GM19238 (cell line): ENCODE data around the gene UNK.
"Not testable (repeated sequence)": the region's sequence is repeated elsewhere in the genome, so short reads cannot be mapped to it uniquely, and the experiment has no call there.

ENCODE experiments used
- DNase-seq: peaks from one replicate; pipeline ENCODE4 v3.0.0; 2011; ENCODE audit warnings: low spot score; ENCODE audit not compliant: insufficient read length

UNK gene

DNA sequence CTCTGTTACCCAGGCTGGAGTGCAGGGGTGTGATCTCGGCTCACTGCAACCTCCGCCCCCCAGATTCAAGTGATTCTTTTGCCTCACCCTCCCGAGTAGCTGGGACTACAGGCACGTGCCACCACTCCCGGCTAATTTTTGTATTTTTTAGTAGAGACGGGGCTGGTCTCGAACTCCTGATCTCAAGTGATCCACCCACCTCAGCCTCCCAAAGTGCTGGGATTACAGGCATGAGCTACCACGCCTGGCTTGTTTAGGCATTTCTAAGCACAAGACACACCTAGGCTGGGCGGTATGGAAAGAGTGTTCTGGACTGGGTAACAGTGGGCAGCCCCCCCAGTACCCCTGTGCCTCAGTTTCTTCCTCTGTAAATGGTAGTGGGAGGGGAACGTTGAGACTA is 85.6 kb downstream of the UNK start:
- DNase-seq: not testable (repeated sequence)

DNA sequence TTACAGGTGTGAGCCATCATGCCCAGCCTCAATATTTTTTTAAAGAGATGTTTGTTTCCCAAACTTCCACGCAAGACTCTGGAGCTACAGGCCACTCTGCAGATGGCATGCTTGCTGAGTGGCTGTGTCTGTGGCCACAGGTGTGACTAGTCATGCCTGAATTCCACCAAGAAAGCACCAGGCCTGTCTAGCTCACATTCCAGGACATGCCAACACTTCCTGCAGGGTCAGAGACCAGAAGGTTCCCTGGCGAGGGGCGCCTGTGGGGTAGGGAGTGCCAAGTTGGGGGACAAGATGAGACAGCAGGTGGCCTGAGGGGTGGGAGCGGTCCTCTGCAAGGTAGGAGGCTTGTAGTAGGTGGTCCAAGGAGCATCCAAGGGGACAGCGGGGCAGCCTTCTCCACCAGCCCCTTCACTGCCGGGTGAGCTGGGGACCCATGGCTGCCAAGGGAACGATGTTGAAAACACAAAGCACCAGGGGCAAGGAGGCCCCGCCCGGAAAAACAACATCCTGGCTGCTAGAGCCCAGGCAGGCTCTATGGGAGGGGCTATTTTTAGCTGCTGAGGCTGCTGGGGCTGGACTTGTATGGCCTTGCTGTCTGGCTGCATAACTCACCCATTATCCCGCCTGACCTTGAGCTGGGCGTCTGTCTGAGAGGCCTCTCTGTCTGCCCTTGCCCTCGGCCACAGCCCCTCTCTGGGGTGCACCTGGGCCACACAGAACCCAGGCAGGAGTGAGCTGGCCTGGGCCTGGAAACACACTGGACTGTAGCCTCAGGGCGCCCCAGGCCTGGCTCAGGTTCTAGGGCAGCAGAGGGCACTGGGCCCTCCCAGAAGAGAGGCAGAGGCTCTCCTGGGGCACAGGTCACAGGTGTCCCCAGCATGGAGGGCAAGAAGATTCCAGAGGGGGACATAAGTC is 88.1 kb downstream of the UNK start:
- DNase-seq: no peak

DNA sequence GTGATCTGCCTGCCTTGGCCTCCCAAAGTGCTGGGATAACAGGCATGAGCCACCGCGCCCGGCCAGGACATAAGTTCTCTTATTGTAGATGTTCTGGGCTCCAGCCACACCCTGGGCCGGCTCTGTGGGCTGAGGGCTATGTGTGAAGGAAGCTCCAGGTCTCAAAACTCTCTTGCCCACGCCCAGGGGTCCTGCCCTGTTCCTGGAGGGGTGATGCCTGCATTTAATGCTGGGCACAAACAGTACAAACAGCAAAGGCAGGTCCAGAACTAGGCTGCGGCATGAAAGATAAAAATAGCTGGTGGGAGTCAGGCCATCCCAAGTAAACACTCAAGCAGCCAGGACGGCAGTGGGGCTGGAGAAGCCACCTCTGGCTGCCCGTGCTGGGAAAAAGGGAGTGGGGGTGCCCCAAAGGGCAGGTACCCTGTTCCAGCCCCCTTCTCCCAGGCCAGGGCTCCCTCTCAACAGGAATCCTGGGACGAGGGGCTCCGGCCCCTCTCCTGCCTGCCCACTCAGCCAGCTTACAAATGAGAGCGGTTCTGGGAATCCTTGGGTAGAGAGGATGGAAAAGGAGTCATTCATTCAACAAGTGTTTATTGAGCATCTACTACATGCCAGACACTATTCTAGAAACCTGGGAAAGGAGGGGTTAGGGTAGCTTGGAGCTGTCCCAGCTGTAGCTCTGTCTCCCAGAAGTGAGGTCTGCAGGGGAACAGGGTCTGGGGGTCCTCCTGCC is 89.1 kb downstream of the UNK start:
- no peak for DNase-seq

DNA sequence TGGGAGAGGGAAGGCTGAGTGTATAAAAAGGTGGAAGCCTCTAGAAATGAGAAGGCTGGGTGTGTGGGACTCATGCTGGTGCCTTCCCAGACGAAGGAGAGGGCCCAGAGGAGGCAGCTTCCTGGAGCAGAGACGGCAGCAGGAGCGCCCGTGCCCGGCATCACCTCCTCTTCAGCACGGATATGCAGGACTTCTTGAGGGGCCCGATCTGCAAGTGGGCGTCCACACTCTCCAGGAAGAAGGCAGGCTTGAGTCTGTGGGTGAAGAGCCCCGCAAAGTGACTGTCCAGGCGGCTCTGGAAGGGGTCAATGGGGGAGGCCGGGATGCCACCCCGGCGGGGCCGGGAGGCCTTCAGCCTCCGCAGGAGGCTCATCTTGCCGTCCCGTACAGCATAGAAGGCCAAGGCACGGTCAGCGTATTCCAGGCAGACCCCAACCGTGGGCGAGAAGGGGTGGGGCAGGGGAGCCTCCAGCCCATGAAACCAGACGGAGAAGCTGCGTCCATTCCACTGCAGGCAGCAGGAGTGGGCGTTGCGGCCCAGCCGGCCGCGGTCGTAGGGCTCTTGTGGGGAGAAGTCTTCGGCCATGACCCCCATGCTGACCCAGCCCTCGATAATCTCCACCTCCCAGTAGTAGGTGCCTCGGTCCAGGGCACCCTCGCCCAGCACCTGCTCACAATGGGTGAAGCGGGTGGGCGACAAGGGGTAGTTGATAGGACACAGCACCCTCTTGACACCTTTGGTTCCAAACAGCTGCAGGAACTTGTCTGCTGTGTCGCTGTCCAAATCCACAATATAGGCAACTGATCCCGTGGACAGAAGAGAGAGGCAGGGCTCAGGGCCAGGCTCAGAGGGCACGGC is 89.9 kb downstream of the UNK start:
- no peak for DNase-seq
